ENCODE data around the gene CCDC142. TPM values are rescaled to one million over a fixed set of nuclear protein-coding genes. Genes with fewer than 3 reads are reported as not detected.

Gene CCDC142
- total and polyA plus RNA-seq, 9 of the 15 experiments (the other 6 are each of a cell fraction or from before 2014, with no cell fraction given): 0.55 to 11.7 (median 7.2) TPM

GRCh38 chr2:74472086-74472944, 10.5 kb downstream of the CCDC142 start, which contains the start of gene MRPL53:
MRPL53 (minus strand) TSS chr2:74472680; CDS start chr2:74472660, 20 bp downstream.
- intact Hi-C loops (cut with micrococcal nuclease): loop anchor here (5.0 kb wide), 1 partner anchor 75 kb away; no protein-coding TSS in a partner anchor
- ChIA-PET POLR2A (interaction anchor here (0.6 to 4.0 kb wide), 6 partner anchors 10 to 1056 kb away, joined by 3 to 28 read pairs (median 4); partner anchors contain the start of genes AUP1, CCDC142, HTRA2 and TTC31), CTCF (ENCODE audit: low intra/inter-chr PET ratio) (interaction anchor here (0.7 kb wide), 1 partner anchor 1887 kb away, joined by 3 read pairs; no protein-coding TSS in a partner anchor)
- Histone ChIP-seq H3K27ac (ENCODE audit: extremely low read depth, low read depth, low read length) (peak within 1 kb of the TSS; percentile 95), H3K9me1 (ENCODE audit: control insufficient read depth, insufficient read depth, low read length) (peaks cover 4% of the 10 kb centered on the region), H3K4me1 (replicated peaks in 1 of 2; ENCODE audit: control insufficient read depth in 2 of 2, insufficient read depth in 2 of 2, low read length in 2 of 2) (peaks cover 12 to 16% of the 10 kb centered on the region in 2 experiments; a peak in 3 of 5 replicates), H3K9ac (ENCODE audit: insufficient read depth in 1 of 2, low read depth in 2 of 2, low read length in 2 of 2) (peak within 1 kb of the TSS; percentile 88 to 95), H3K36me3 (ENCODE audit: control insufficient read depth, insufficient read depth, low read length) (peaks cover 20% of the 10 kb centered on the region; the same call in 2 of the 3 replicates), H3K4me2 (ENCODE audit: insufficient read depth, low read length) (peak within 1 kb of the TSS; percentile 99), H3K79me2 (ENCODE audit: control insufficient read depth, insufficient read depth, low read length) (peaks cover 13% of the 10 kb centered on the region; the same call in 2 of the 3 replicates), H3K27me3 (ENCODE audit: control insufficient read depth in 2 of 2, insufficient read depth in 2 of 2, low read length in 2 of 2) (no peaks in the 10 kb centered on the region), H3K4me3 (peak within 1 kb of the TSS; percentile 83), H2AFZ (ENCODE audit: low read depth, low read length) (peak within 1 kb of the TSS; percentile 97), H4K20me1 (replicated peaks; ENCODE audit: control insufficient read depth, insufficient read depth, low read length) (no peaks in the 10 kb centered on the region), H3K9me3 (replicated peaks; ENCODE audit: control insufficient read depth, insufficient read depth, low read depth, low read length) (no peaks in the 10 kb centered on the region)
- in situ Hi-C loops (cut with MboI): no loop called here
- WGBS (ENCODE audit: insufficient coverage, low coverage, missing lambda C conversion rate): under 1% methylated on average over 59 of the region's 66 CpGs
- peak; percentile 80 to 97 (median 80) for DNase-seq (ENCODE audit: extremely low read depth in 1 of 4, low spot score in 3 of 4)
- peak; percentile 90 for FAIRE-seq
- TSS peak; percentile 91 for BruUV-seq (replicated peaks)
- ATAC-seq: peak; percentile 93
- TF ChIP-seq ZNF184 (CRISPR knock-in tag; IDR thresholded peaks at IDR 0.05) (no peak), FOSL1 (tag; conservative IDR thresholded peaks at IDR 0.05) (peak; percentile 32; the same call in 1 of the 2 replicates), YY1 (IDR thresholded peaks at IDR 0.05; ENCODE audit: borderline replicate concordance in 1 of 3, control insufficient read depth in 1 of 3, extremely low read depth in 1 of 3, insufficient read depth in 3 of 3, insufficient read length in 1 of 3, insufficient replicate concordance in 2 of 3, low read depth in 1 of 3, low read length in 2 of 3) (peak; percentile 73 to 95 (median 92)), ZNF511 (CRISPR knock-in tag; IDR thresholded peaks at IDR 0.05) (peak; percentile 68; the same call in 1 of the 2 replicates), SP1 (CRISPR knock-in tag; IDR thresholded peaks at IDR 0.05) (peak; percentile 68), GABPA (tag; conservative IDR thresholded peaks at IDR 0.05; ENCODE audit: low read depth) (peak; percentile 100), E2F4 (CRISPR knock-in tag; IDR thresholded peaks at IDR 0.05; ENCODE audit: low read depth) (no peak), ZNF75A (CRISPR knock-in tag; IDR thresholded peaks at IDR 0.05) (no peak), ZNF696 (CRISPR knock-in tag; conservative IDR thresholded peaks at IDR 0.05) (no peak), PHF8 (IDR thresholded peaks at IDR 0.05; ENCODE audit: borderline replicate concordance, low read length) (peak; percentile 86), DNMT1 (IDR thresholded peaks at IDR 0.05) (peak; percentile 97), PTTG1 (tag; IDR thresholded peaks at IDR 0.05; ENCODE audit: low read depth) (no peak), U2AF1 (optimal IDR thresholded peaks at IDR 0.05; ENCODE audit: low read depth, low read length) (no peak), NRF1 (conservative IDR thresholded peaks at IDR 0.05 in 1 of 2, IDR thresholded peaks at IDR 0.05 in 1 of 2) (peak; percentile 76 to 83), NCOA4 (IDR thresholded peaks at IDR 0.05; ENCODE audit: partially characterized antibody) (no peak)

All from K562 (cell line).